HL-60 (cell line): ENCODE results near the gene NEK8.
A peak's percentile ranks its signal among the peaks of the same experiment; 100 is the strongest.
"Not testable (repeated sequence)": the region's sequence is repeated elsewhere in the genome, so short reads cannot be mapped to it uniquely, and the experiment has no call there.

Experiments
- DNase-seq, 2 experiments: peaks; one replicate each; pipeline ENCODE4 v3.0.0-alpha.2; 2010 to 2020; ENCODE audit warnings: low read depth in 1 of 2, low spot score in 1 of 2
- H3K27ac ChIP-seq: fragments of 250-450 bp; sonication (Bioruptor Pico); replicated peaks from 2 replicates; pipeline ENCODE4 v1.5.1; 2020; ENCODE audit warnings: mild to moderate bottlenecking, moderate library complexity
- H3K27me3 ChIP-seq: fragments of 250-450 bp; sonication (Bioruptor Pico); 2 replicates; pipeline ENCODE4 v1.5.1; 2021; ENCODE audit warnings: mild to moderate bottlenecking, moderate library complexity; ENCODE audit not compliant: insufficient read depth, poor library complexity, severe bottlenecking
- H3K4me3 ChIP-seq: replicated peaks from 2 replicates; pipeline ENCODE4 v1.5.1; 2011; ENCODE audit warnings: mild to moderate bottlenecking, control low read depth, low read length; ENCODE audit not compliant: insufficient read depth
- CTCF ChIP-seq: IDR thresholded peaks from one replicate; pipeline ENCODE4 v1.5.1; 2011; ENCODE audit warnings: low read length, control low read depth, inconsistent platforms; ENCODE audit not compliant: insufficient read depth
- GABPA ChIP-seq: IDR thresholded peaks from 2 replicates; pipeline ENCODE4 v1.6.1; 2012; ENCODE audit warnings: low read depth
- POLR2AphosphoS5 ChIP-seq: IDR thresholded peaks from 2 replicates; pipeline ENCODE4 v1.6.1; 2012; ENCODE audit warnings: low read depth
- REST ChIP-seq: IDR thresholded peaks from 2 replicates; pipeline ENCODE4 v1.6.1; 2012; ENCODE audit warnings: low read depth; ENCODE audit not compliant: insufficient replicate concordance
- SPI1 ChIP-seq: IDR thresholded peaks from 2 replicates; pipeline ENCODE4 v1.6.1; 2012; ENCODE audit warnings: low read depth, mild to moderate bottlenecking, borderline replicate concordance

NEK8 gene

GRCh38 chr17:28718333-28719020 lies 10.1 kb upstream of the NEK8 start:
- Histone ChIP-seq H3K27ac (no peak overlapping the region), H3K27me3 (peaks cover 7% of the 10 kb centered on the region), H3K4me3 (no peak overlapping the region)
- no peak for DNase-seq
- TF ChIP-seq SPI1 = no peak
- no peak for TF ChIP-seq REST
- TF ChIP-seq POLR2AphosphoS5 = no peak
- TF ChIP-seq CTCF = no peak
- no peak for TF ChIP-seq GABPA

GRCh38 chr17:28719021-28719433 lies 9.6 kb upstream of the NEK8 start:
- Histone ChIP-seq H3K27me3 (peaks cover 7% of the 10 kb centered on the region), H3K27ac (peak overlapping the region; percentile 96), H3K4me3 (peak overlapping the region; percentile 76)
- TF ChIP-seq SPI1 (no peak), REST (no peak), CTCF (no peak), GABPA (no peak), POLR2AphosphoS5 (no peak)
- no peak for DNase-seq

- H3K27ac ChIP-seq = peak overlapping the region; percentile 96
- peak; percentile 38 to 55 for DNase-seq
- peak overlapping the region; percentile 76 for H3K4me3 ChIP-seq
- TF ChIP-seq GABPA = no peak
- no peak for TF ChIP-seq SPI1
- peak; percentile 11 for TF ChIP-seq REST
- H3K27me3 ChIP-seq = peaks cover 7% of the 10 kb centered on the region
Observed at GRCh38 chr17:28720247-28720996, 8.2 kb upstream of the NEK8 start.

GRCh38 chr17:28720997-28721329 lies 7.6 kb upstream of the NEK8 start:
- DNase-seq, H3K27me3 ChIP-seq: not testable (repeated sequence)
- Histone ChIP-seq H3K4me3 (peak overlapping the region; percentile 76), H3K27ac (peak overlapping the region; percentile 96)
